Choroid plexus epithelial cell (primary cell): ENCODE measurements around the gene DENND2A.

Experiments used
- DNase-seq: peaks from one replicate; pipeline ENCODE4 v3.0.0-alpha.2; 2010; ENCODE audit warnings: low read depth
- H3K4me3 ChIP-seq: 2 replicates; pipeline ENCODE4 v1.5.1; 2011; ENCODE audit warnings: low read depth, mild to moderate bottlenecking, control low read depth, low read length, moderate library complexity
- CTCF ChIP-seq: conservative IDR thresholded peaks from 2 replicates; pipeline ENCODE4 v1.5.1; 2011; ENCODE audit warnings: low read depth, mild to moderate bottlenecking, control low read depth, inconsistent platforms, low read length, moderate library complexity

Gene DENND2A

GRCh38 chr7:140684066-140684950 is 43.7 kb upstream of the DENND2A start:
- DNase-seq: no peak
- no peak for TF ChIP-seq CTCF
- no peak overlapping the region for H3K4me3 ChIP-seq

GRCh38 chr7:140683657-140684056 is 43.0 kb upstream of the DENND2A start:
- TF ChIP-seq CTCF: no peak
- H3K4me3 ChIP-seq: no peak overlapping the region
- no peak for DNase-seq

- TF ChIP-seq CTCF: no peak
- DNase-seq: no peak
- no peak overlapping the region for H3K4me3 ChIP-seq
These were observed 41.2 kb upstream of the DENND2A start for GRCh38 chr7:140681766-140682165.

GRCh38 chr7:140680886-140681285 is 40.3 kb upstream of the DENND2A start:
- TF ChIP-seq CTCF: no peak
- H3K4me3 ChIP-seq: no peak overlapping the region
- DNase-seq: no peak

GRCh38 chr7:140679186-140679585 is 38.6 kb upstream of the DENND2A start:
- no peak for DNase-seq
- no peak for TF ChIP-seq CTCF
- no peak overlapping the region for H3K4me3 ChIP-seq

- no peak overlapping the region for H3K4me3 ChIP-seq
- no peak for TF ChIP-seq CTCF
- no peak for DNase-seq
These were observed 38.2 kb upstream of the DENND2A start for GRCh38 chr7:140678816-140679130.
